SJSA1 (cell line): ENCODE data around the gene TMC6. TPM values are rescaled to one million over a fixed set of nuclear protein-coding genes. Genes with fewer than 3 reads are reported as not detected.
A peak's percentile ranks its signal among the peaks of the same experiment; 100 is the strongest.

ENCODE experiments used
- DNase-seq, 2 experiments: peaks; one replicate each; pipeline ENCODE4 v3.0.0-alpha.2; 2015 to 2020; ENCODE audit warnings: low spot score in 2 of 2, low read depth in 1 of 2
- H3K27ac ChIP-seq: fragments of 250-450 bp; sonication (Bioruptor Pico); 2 replicates; pipeline ENCODE4 v1.5.1; 2020; ENCODE audit warnings: mild to moderate bottlenecking, moderate library complexity
- H3K27me3 ChIP-seq: fragments of 250-450 bp; sonication (Bioruptor Pico); replicated peaks from 2 replicates; pipeline ENCODE4 v1.5.1; 2020; ENCODE audit warnings: mild to moderate bottlenecking, moderate library complexity
- H3K36me3 ChIP-seq: fragments of 250-450 bp; sonication (Bioruptor Pico); 2 replicates; pipeline ENCODE4 v1.5.1; 2020; ENCODE audit warnings: mild to moderate bottlenecking
- H3K4me1 ChIP-seq: fragments of 250-450 bp; sonication (Bioruptor Pico); replicated peaks from 2 replicates; pipeline ENCODE4 v1.6.1; 2021; ENCODE audit warnings: mild to moderate bottlenecking
- H3K4me3 ChIP-seq: fragments of 250-450 bp; sonication (Bioruptor Pico); 2 replicates; pipeline ENCODE4 v1.5.1; 2020; ENCODE audit warnings: mild to moderate bottlenecking
- H3K9me3 ChIP-seq: fragments of 250-450 bp; sonication (Bioruptor Pico); replicated peaks from 2 replicates; pipeline ENCODE4 v1.5.1; 2020; ENCODE audit warnings: mild to moderate bottlenecking
- total RNA-seq: library from RNA; depleted of rRNA; stranded (reverse); fragments of >200 nt; shearing (Covaris generic); gene quantifications from 2 replicates; pipeline ENCODE4 v1.2.3, GENCODE V29; 2014

The TMC6 gene
- total RNA-seq, 1 experiment from 2014 or later = 0.53 TPM

DNA sequence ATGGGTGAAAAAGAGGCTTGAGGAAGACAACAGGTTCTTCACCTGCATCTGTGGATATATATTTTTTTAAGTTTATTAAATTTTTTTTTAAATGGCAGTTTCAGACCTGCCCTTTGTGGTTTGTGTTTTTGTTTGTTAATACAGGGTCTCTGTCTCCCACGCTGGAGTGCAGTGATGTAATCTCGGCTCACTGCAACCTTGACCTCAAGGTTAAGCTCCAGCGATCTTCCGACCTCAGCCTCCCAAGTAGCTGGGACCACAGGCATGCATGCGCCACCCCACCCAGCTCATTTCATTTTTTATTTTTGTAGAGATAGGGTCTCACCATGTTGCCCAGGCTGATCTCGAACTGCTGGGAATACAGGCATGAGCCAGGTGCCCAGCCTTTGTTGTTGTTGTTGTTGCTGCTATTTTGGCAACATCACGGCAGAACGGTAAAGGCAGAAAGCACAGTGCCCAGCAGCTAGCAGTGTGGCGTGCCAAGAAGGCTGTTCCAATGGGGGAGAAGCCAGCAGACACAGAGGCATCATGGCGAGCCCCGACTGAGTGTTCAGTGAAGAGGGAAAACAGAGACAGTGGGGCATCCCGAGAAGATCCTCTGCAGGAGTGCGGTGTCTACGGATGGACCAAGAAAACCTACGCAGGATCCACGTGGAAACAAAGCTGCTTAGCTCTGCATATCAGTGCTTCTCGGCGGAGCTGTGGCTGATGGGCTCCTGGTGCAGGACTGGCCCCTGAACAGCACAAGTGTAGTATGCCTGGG lies 19.6 kb downstream of the TMC6 start:
- Histone ChIP-seq H3K4me1 (peaks cover 42% of the 10 kb centered on the region), H3K27me3 (no peaks in the 10 kb centered on the region), H3K4me3 (no peak overlapping the region), H3K9me3 (no peaks in the 10 kb centered on the region), H3K27ac (peak overlapping the region; percentile 40), H3K36me3 (peaks cover 11% of the 10 kb centered on the region)
- DNase-seq = peak in 1 of 2 experiments; percentile 41

DNA sequence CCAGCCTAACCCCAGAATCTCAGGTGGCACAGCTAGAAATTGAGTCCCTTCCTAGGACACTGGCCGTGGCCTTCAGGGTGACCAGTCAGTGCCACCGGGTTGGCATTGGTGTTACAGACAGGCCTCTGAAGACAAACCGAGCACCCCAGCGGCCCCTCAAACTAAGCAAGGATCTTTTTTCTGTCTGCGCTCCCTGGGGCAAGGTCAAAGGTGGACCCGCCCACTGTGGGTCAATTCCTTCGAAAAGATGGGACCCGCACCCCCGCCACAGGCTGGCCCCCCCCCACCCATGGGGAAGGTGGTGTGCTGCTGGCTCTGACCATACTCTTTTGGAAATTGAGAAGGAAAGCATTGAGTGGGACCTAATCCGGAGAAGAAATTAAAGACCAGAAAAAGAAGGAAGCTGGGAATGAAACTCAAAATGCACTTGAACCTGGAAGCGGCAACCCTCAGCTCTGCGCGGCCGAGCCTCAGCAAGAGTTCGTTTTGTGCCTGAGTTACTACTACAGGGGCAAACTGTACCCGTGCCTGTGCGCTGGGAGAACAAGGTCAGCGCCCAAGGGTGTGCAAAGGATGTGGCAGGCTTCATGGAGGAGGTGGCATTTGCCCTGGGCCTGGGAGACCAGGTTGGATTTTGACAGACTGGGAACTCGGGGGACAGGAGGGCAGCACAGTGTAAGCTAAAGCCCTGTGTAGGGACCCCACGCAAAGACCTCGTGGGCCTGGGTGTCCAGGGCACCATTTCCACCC lies 20.4 kb downstream of the TMC6 start:
- H3K36me3 ChIP-seq = peaks cover 18% of the 10 kb centered on the region
- H3K4me1 ChIP-seq = peaks cover 42% of the 10 kb centered on the region
- H3K4me3 ChIP-seq = no peak overlapping the region
- no peaks in the 10 kb centered on the region for H3K9me3 ChIP-seq
- no peak for DNase-seq
- H3K27ac ChIP-seq = peak overlapping the region; percentile 40
- H3K27me3 ChIP-seq = no peaks in the 10 kb centered on the region

DNA sequence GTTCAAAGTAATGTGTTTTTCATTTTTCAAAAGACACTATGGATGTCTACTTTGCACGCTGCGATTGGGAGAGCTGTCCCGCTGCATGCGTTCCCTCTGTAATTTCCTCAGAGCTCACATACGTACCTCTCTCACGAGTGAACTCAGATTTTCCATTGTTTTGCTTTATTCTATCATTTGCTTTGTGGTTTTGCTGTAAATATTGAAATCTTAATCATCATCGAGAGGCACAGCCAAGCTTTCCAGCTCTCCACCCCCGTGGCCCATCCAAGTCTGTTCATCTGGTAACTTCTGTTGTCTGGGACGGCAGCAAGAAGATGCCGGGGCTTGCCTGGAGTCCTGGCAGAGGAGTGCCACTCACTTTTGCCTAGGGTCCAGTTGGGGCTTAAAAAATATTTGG lies 21.1 kb downstream of the TMC6 start:
- peaks cover 25% of the 10 kb centered on the region for H3K36me3 ChIP-seq
- no peak overlapping the region for H3K27ac ChIP-seq
- no peaks in the 10 kb centered on the region for H3K9me3 ChIP-seq
- no peak for DNase-seq
- H3K4me3 ChIP-seq = no peak overlapping the region
- no peaks in the 10 kb centered on the region for H3K27me3 ChIP-seq
- H3K4me1 ChIP-seq = peaks cover 37% of the 10 kb centered on the region

DNA sequence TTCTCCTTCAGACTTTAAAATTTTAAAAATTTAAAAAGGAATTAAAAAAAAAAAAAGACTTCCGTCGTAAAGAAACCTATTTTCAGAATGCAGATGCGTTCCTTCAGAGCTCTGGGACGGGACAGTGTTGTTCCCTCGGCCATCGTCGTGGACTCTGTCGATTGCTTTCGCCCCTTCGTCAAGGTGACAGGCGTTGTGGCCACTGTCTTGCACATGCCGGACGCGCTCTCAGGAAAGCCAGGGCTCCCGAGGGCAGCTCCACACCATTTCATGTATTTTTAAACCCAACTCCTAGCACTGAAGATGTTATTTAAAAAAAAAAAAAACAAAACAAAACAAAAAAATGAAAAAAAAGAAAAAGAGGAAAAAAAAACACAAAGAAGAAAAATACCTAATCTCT lies 22.3 kb downstream of the TMC6 start:
- Histone ChIP-seq H3K9me3 (no peaks in the 10 kb centered on the region), H3K27ac (no peak overlapping the region), H3K4me1 (peaks cover 30% of the 10 kb centered on the region), H3K4me3 (no peak overlapping the region), H3K27me3 (no peaks in the 10 kb centered on the region), H3K36me3 (peaks cover 38% of the 10 kb centered on the region)
- DNase-seq = no peak

DNA sequence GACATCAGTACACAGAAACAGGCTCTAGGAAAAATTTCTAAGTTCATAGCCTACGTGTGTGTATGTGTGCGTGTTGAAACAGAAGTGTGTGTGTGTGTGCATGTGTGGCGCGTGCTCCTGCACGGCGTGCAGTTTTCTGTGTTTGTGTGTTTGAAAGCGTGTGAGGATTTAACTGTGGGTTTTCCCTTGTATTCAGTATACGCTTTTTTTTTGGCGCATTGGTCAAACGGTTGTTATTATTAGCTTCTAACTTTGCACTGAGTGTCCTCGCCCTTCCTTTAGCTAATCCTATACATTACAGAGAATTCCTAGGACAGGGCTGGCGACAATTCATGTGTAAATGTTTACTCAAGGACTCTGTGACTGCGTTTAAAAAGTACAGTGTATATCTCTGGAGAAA lies 23.0 kb downstream of the TMC6 start:
- peaks cover 43% of the 10 kb centered on the region for H3K36me3 ChIP-seq
- no peak overlapping the region for H3K27ac ChIP-seq
- H3K27me3 ChIP-seq = no peaks in the 10 kb centered on the region
- no peaks in the 10 kb centered on the region for H3K9me3 ChIP-seq
- no peak overlapping the region for H3K4me3 ChIP-seq
- H3K4me1 ChIP-seq = peaks cover 23% of the 10 kb centered on the region
- DNase-seq = no peak

DNA sequence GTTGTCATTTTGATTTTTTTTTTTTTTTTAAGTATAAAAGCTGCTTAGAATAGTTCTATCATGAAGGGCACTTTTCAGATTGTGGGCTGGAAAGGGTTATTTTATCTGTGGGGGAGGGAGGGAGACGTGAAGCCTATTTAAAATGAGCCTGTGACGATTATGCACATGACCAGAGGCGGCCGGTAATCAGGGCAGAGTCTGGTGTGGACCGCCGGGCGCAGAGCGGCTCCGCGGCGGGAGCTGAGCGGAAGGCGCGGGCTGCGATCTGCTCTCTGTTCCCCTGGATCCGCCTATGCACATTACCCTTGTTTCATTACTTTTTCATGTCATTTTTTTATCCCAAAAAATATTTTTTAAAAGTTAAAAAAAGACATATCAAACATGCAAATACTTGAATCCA lies 23.5 kb downstream of the TMC6 start:
- Histone ChIP-seq H3K4me1 (peaks cover 19% of the 10 kb centered on the region), H3K27ac (no peak overlapping the region), H3K9me3 (no peaks in the 10 kb centered on the region), H3K4me3 (no peak overlapping the region), H3K36me3 (peaks cover 46% of the 10 kb centered on the region), H3K27me3 (no peaks in the 10 kb centered on the region)
- DNase-seq = no peak

DNA sequence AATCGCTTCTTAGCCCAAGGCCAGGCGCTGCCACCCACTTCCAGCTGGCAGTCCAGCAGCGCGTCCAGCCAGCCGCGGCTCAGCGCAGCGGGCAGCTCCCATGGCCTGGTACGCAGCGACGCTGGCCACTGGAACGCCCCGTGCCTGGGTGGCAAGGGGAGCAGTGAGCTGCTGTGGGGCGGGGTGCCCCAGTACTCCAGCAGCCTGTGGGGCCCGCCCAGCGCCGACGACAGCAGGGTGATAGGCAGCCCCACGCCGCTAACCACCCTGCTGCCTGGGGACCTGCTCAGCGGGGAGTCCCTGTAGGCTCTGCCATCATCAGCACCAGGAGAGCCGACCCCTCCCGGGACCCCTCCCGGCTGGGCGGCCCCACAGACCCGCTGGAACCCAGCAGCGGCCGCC lies 24.0 kb downstream of the TMC6 start:
- no peaks in the 10 kb centered on the region for H3K27me3 ChIP-seq
- peaks cover 52% of the 10 kb centered on the region for H3K36me3 ChIP-seq
- no peaks in the 10 kb centered on the region; the same call in 1 of the 2 replicates for H3K9me3 ChIP-seq
- H3K4me3 ChIP-seq = no peak overlapping the region
- no peak for DNase-seq
- peaks cover 19% of the 10 kb centered on the region for H3K4me1 ChIP-seq
- H3K27ac ChIP-seq = no peak overlapping the region

DNA sequence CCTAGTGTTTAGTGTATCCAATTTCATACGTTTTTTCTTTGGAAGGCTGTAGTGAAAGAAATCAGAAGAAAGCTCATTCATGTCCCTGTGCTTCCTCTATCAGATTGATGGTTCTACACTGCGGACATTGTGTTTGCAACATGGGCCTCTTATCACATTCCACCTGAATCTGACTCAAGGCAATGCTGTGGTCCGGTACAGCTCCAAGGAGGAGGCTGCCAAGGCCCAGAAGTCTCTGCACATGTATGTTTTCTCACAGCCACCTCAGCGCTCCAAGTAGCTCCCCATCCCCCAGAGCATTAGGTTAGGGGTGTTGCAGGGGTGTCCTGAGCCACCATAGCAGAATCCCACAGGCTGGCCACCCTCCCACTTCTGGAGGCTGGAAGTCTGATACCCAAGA lies 25.2 kb downstream of the TMC6 start:
- Histone ChIP-seq H3K27ac (no peak overlapping the region), H3K4me3 (no peak overlapping the region), H3K4me1 (peaks cover 9% of the 10 kb centered on the region), H3K36me3 (peaks cover 62% of the 10 kb centered on the region), H3K9me3 (no peaks in the 10 kb centered on the region; the same call in 1 of the 2 replicates), H3K27me3 (no peaks in the 10 kb centered on the region)
- DNase-seq = no peak

DNA sequence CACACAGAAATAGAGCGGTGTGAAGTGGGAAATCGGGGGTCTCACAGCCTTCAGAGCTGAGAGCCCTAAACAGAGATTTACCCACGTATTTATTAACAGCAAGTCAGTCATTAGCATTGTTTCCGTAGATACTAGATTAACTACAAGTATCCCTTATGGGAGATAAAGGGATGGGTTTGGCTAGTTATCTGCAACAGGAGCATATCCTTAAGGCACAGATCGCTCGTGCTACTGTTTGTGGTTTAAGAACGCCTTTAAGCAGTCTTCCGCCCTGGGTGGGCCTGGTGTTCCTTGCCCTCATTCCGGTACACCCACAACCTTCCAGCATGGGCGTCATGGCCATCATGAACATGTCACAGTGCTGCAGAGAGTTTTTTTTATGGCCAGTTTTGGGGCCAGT lies 27.0 kb downstream of the TMC6 start:
- DNase-seq = no peak
- no peaks in the 10 kb centered on the region; the same call in 1 of the 2 replicates for H3K9me3 ChIP-seq
- peaks cover 80% of the 10 kb centered on the region for H3K36me3 ChIP-seq
- H3K4me1 ChIP-seq = no peaks in the 10 kb centered on the region
- no peak overlapping the region for H3K27ac ChIP-seq
- no peaks in the 10 kb centered on the region for H3K27me3 ChIP-seq
- H3K4me3 ChIP-seq = no peak overlapping the region

DNA sequence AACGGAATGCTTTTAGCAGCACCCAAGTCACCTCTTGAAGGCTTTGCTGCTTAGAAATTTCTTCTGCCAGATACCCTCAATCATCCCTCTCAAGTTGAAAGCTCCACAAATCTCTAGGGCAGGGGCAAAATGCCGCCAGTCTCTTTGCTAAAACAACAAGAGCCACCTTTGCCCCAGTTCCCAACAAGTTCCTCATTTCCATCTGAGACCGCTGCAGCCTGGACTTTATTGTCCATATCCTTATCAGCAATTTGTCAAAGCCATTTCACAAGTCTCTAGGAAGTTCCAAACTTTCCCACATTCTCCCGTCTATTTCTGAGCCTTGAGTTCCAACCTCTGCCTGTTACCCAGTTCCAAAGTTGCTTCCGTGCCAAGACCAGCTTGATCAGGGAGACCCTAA lies 27.4 kb downstream of the TMC6 start:
- no peak overlapping the region for H3K27ac ChIP-seq
- peaks cover 84% of the 10 kb centered on the region for H3K36me3 ChIP-seq
- DNase-seq = no peak
- no peak overlapping the region for H3K4me3 ChIP-seq
- H3K9me3 ChIP-seq = no peaks in the 10 kb centered on the region; the same call in 1 of the 2 replicates
- H3K4me1 ChIP-seq = no peaks in the 10 kb centered on the region
- H3K27me3 ChIP-seq = no peaks in the 10 kb centered on the region

DNA sequence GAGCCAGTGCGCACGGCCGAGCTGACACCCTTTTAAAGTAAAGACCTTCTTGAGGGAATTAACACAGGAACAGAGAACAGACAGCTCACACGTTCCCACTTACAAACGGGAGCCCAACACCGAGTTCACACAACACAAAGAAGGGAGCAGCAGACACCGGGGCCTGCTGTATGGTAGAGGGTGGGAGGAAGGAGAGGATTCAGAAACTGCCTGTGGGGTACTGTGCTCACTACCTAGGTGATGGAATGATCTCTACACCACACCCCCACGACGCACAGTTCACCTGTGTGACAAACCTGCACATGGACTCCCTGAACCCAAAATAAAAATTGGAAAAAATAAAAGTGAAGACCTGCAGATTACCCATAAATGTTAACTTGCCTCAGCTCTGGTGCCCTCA lies 32.5 kb downstream of the TMC6 start:
- Histone ChIP-seq H3K4me1 (peaks cover 9% of the 10 kb centered on the region), H3K27ac (no peak overlapping the region), H3K27me3 (no peaks in the 10 kb centered on the region), H3K4me3 (no peak overlapping the region), H3K36me3 (peaks cover 93% of the 10 kb centered on the region), H3K9me3 (no peaks in the 10 kb centered on the region; the same call in 1 of the 2 replicates)
- no peak for DNase-seq

DNA sequence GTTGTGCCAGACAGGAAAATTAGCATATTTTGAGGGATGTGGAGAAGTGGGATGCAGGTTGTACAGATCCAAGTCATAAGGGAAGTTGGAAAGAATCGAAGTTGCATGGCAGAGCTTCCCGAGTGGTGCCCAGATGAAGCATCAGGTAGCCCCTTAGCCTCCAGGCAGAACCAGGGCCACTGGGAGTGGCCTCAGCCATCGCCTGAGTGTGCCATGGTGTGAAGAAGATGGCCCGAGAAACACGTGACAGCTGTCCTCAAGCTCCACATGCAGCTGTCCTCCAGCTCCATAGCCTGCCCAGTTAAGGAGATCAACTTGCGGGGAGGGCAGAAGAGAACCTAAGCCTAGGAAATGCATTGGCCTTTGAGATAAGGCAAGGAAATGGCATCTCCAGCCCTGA lies 33.5 kb downstream of the TMC6 start:
- peaks cover 95% of the 10 kb centered on the region for H3K36me3 ChIP-seq
- no peak overlapping the region for H3K27ac ChIP-seq
- no peak for DNase-seq
- no peak overlapping the region for H3K4me3 ChIP-seq
- no peaks in the 10 kb centered on the region for H3K27me3 ChIP-seq
- peaks cover 9% of the 10 kb centered on the region for H3K4me1 ChIP-seq
- no peaks in the 10 kb centered on the region; the same call in 1 of the 2 replicates for H3K9me3 ChIP-seq

DNA sequence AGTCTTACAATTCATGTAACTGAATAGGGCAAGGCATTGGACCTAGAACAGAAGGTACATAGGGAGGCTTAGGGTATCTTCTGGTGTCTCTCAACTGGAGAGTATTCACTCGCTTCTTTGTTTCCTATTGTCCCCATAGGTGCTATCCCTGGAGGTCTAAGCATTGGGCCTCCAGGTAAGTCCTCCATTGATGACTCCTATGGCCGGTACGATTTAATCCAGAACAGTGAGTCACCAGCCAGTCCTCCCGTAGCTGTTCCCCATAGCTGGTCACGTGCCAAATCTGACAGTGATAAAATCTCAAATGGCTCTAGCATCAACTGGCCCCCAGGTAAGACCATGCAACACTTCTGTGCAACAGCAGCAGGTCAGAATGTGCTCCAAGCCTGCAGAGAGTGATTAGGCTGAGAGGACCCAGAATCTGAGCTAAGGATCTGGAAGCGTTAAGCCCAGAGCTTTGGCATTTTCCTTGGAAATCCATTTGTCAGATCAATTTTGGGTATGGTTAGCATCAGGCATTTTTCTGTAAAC lies 35.7 kb downstream of the TMC6 start:
- no peaks in the 10 kb centered on the region for H3K27me3 ChIP-seq
- H3K9me3 ChIP-seq = no peaks in the 10 kb centered on the region
- H3K27ac ChIP-seq = no peak overlapping the region
- no peak overlapping the region for H3K4me3 ChIP-seq
- peaks cover 9% of the 10 kb centered on the region for H3K4me1 ChIP-seq
- DNase-seq = no peak
- H3K36me3 ChIP-seq = peaks cover 94% of the 10 kb centered on the region
